AG20443 (cell line): ENCODE results near the gene ALG12.

ENCODE experiments used
- DNase-seq: peaks from one replicate; pipeline ENCODE4 v3.0.0; 2012; ENCODE audit warnings: low spot score, mixed read lengths

Gene ALG12

GRCh38 chr22:49887702-49888101 lies 30.5 kb downstream of the ALG12 start:
- no peak for DNase-seq

GRCh38 chr22:49887064-49887451 lies 31.2 kb downstream of the ALG12 start:
- DNase-seq = no peak

GRCh38 chr22:49886346-49887063 lies 31.7 kb downstream of the ALG12 start:
- no peak for DNase-seq

GRCh38 chr22:49885881-49886280 lies 32.4 kb downstream of the ALG12 start:
- DNase-seq = no peak

- no peak for DNase-seq
These were observed 33.0 kb downstream of the ALG12 start for GRCh38 chr22:49885281-49885680.

- DNase-seq = no peak
These were observed 33.6 kb downstream of the ALG12 start for GRCh38 chr22:49884503-49885260.

GRCh38 chr22:49884075-49884474 lies 34.2 kb downstream of the ALG12 start:
- no peak for DNase-seq

- DNase-seq = no peak
These were observed 35.0 kb downstream of the ALG12 start for GRCh38 chr22:49883294-49883640.

- DNase-seq = no peak
These were observed 35.5 kb downstream of the ALG12 start for GRCh38 chr22:49882519-49883293.

- no peak for DNase-seq
These were observed 36.4 kb downstream of the ALG12 start for GRCh38 chr22:49881856-49882255.

- no peak for DNase-seq
These were observed 38.0 kb downstream of the ALG12 start for GRCh38 chr22:49880281-49880680.

- no peak for DNase-seq
These were observed 38.4 kb downstream of the ALG12 start for GRCh38 chr22:49879871-49880270.

GRCh38 chr22:49878206-49878605 lies 40.0 kb downstream of the ALG12 start:
- DNase-seq = no peak

- DNase-seq = no peak
These were observed 40.6 kb downstream of the ALG12 start for GRCh38 chr22:49877642-49878041.

GRCh38 chr22:49873228-49873940 lies 44.9 kb downstream of the ALG12 start:
- no peak for DNase-seq

- DNase-seq = no peak
These were observed 45.9 kb downstream of the ALG12 start for GRCh38 chr22:49872347-49872746.

GRCh38 chr22:49871482-49871881 lies 46.8 kb downstream of the ALG12 start:
- DNase-seq = no peak

- DNase-seq = no peak
These were observed 48.2 kb downstream of the ALG12 start for GRCh38 chr22:49869845-49870712.

- no peak for DNase-seq
These were observed 49.0 kb downstream of the ALG12 start for GRCh38 chr22:49869086-49869830.
